ENCODE data around the gene TBC1D19.
"Not testable (repeated sequence)": the region's sequence is repeated elsewhere in the genome, so short reads cannot be mapped to it uniquely, and the experiment has no call there.

Gene TBC1D19

DNA sequence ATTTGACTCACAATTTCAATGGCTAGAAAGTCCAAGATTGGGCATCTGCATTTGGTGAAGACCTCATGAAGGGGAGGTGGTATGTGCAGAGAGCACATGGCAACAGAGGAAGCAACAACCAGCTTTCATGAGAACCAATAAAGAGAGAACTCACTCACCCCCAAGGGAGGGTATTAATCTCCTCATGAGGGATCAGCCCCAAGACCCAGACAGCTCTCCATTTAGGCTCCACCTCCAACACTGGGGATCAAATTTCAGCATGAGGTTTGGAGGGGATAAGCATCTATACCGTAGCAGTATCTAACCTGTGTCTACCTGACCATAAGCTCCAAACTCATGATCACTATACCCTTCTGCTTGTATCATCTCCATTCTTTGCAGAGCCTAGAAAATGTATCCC is 9.3 kb upstream of the TBC1D19 start:
- H3K36me3 ChIP-seq (ENCODE audit: control insufficient read depth, insufficient read depth, low read length), result no peaks in the 10 kb centered on the region
- no peaks in the 10 kb centered on the region for H3K27me3 ChIP-seq (replicated peaks; ENCODE audit: control insufficient read depth, insufficient read depth, low read length, poor library complexity, severe bottlenecking)
- H3K4me3 ChIP-seq (ENCODE audit: insufficient read depth, low read depth, low read length, poor library complexity, severe bottlenecking), result no peak overlapping the region
- no peaks in the 10 kb centered on the region for H3K9me3 ChIP-seq (ENCODE audit: control insufficient read depth, low read length)
- DNase-seq, result no peak
- H3K4me1 ChIP-seq (ENCODE audit: control insufficient read depth, insufficient read depth, low read length, poor library complexity, severe bottlenecking), result no peaks in the 10 kb centered on the region
- no peak overlapping the region for H3K27ac ChIP-seq (ENCODE audit: insufficient read depth, low read length, poor library complexity, severe bottlenecking)

DNA sequence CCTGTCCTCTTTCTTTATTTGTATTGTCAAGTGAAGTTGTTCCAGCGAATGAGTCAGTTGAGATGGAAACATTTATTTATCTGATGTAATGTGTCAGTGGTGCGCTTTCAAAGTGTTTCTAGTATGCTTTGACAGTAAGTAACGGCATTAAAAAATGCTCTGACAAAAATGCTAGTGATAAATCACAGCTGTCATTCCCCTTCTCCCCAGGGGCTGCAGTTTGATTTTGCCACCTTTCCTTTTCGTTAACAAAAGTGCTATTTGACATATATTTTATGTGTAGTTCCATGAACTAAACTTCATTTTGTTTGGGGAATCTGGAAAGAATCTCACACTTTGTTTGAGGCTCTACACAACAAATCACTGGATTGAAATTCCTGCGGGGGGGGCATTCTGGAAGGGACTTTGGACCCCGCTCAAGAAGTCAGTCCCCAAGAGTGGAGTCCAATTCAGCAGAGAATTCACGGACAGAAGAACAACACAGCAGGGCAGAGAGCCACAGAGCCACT is 7.6 kb upstream of the TBC1D19 start:
- H3K9me3 ChIP-seq (ENCODE audit: control insufficient read depth, low read length), result no peaks in the 10 kb centered on the region
- H3K27ac ChIP-seq (ENCODE audit: insufficient read depth, low read length, poor library complexity, severe bottlenecking), result no peak overlapping the region
- no peak overlapping the region for H3K4me3 ChIP-seq (ENCODE audit: insufficient read depth, low read depth, low read length, poor library complexity, severe bottlenecking)
- H3K27me3 ChIP-seq (replicated peaks; ENCODE audit: control insufficient read depth, insufficient read depth, low read length, poor library complexity, severe bottlenecking), result no peaks in the 10 kb centered on the region
- no peaks in the 10 kb centered on the region for H3K4me1 ChIP-seq (ENCODE audit: control insufficient read depth, insufficient read depth, low read length, poor library complexity, severe bottlenecking)
- no peak for DNase-seq
- H3K36me3 ChIP-seq (ENCODE audit: control insufficient read depth, insufficient read depth, low read length), result no peaks in the 10 kb centered on the region

DNA sequence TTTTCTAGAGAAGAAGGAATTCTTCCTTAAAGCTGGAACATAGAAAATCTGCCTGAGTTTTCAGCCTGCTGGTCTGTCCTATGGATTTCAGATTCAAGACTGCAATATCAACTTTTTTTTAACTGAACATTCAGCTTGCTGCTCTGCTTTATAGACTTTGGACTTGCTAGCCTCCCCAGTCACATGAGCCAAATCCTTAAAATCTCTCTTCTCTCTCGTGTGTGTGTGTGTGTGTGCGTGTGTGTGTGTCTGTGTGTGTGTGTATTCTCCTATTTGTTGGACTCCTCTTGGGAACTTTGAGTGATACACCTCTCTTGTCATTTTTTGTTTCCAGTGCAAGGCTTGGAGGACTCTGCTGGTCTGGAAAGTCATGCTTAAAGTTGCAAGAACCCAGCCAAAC is 6.8 kb upstream of the TBC1D19 start:
- no peak for DNase-seq
- H3K4me1 ChIP-seq (ENCODE audit: control insufficient read depth, insufficient read depth, low read length, poor library complexity, severe bottlenecking), result no peaks in the 10 kb centered on the region
- no peaks in the 10 kb centered on the region for H3K9me3 ChIP-seq (ENCODE audit: control insufficient read depth, low read length)
- no peak overlapping the region for H3K27ac ChIP-seq (ENCODE audit: insufficient read depth, low read length, poor library complexity, severe bottlenecking)
- no peaks in the 10 kb centered on the region for H3K36me3 ChIP-seq (ENCODE audit: control insufficient read depth, insufficient read depth, low read length)
- H3K27me3 ChIP-seq (replicated peaks; ENCODE audit: control insufficient read depth, insufficient read depth, low read length, poor library complexity, severe bottlenecking), result no peaks in the 10 kb centered on the region
- H3K4me3 ChIP-seq (ENCODE audit: insufficient read depth, low read depth, low read length, poor library complexity, severe bottlenecking), result no peak overlapping the region

DNA sequence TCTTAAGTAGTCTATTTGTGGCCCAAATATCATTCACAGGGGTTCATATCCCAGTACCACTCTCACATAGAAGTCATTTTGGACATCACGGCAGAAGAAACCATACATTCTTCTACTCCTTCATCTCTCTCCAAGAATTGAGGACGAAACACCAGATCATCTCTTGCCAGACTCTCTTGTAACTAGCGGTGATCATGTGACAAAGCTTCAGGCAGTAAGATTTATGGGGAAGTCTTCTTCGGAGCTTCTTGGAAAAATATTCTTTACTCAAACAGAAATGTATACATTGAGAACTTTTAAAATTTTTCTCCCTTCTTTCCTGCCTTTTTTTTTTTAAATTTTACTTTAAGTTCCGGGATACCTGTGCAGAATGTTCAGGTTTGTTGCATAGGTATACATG is 4.7 kb upstream of the TBC1D19 start:
- Histone ChIP-seq H3K9me3 (ENCODE audit: control insufficient read depth, low read length) (no peaks in the 10 kb centered on the region), H3K36me3 (ENCODE audit: control insufficient read depth, insufficient read depth, low read length) (no peaks in the 10 kb centered on the region), H3K4me1 (ENCODE audit: control insufficient read depth, insufficient read depth, low read length, poor library complexity, severe bottlenecking) (no peaks in the 10 kb centered on the region), H3K27ac (ENCODE audit: insufficient read depth, low read length, poor library complexity, severe bottlenecking) (no peak overlapping the region), H3K27me3 (replicated peaks; ENCODE audit: control insufficient read depth, insufficient read depth, low read length, poor library complexity, severe bottlenecking) (no peaks in the 10 kb centered on the region), H3K4me3 (ENCODE audit: insufficient read depth, low read depth, low read length, poor library complexity, severe bottlenecking) (no peak overlapping the region)
- DNase-seq, result no peak

DNA sequence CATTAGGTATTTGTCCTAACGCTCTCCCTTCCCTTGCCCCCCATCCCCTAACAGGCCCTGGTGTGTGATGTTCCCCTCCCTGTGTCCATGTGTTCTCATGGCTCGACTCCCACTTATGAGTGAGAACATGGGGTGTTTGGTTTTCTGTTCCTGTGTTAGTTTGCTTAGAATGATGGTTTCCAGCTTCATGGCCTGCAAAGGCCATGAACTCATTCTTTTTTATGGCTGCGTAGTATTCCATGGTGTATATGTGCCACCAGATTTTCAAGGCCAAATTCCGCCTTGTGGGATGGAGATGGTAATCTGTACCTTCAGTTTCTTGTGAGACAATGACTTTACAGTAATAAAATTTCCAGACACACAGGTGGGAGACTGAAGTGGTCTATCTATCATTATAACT is 2.5 kb upstream of the TBC1D19 start:
- not testable (repeated sequence) for H3K4me1 ChIP-seq (ENCODE audit: control insufficient read depth, insufficient read depth, low read length, poor library complexity, severe bottlenecking); H3K27ac ChIP-seq (ENCODE audit: insufficient read depth, low read length, poor library complexity, severe bottlenecking); H3K36me3 ChIP-seq (ENCODE audit: control insufficient read depth, insufficient read depth, low read length); H3K4me3 ChIP-seq (ENCODE audit: insufficient read depth, low read depth, low read length, poor library complexity, severe bottlenecking); DNase-seq; H3K9me3 ChIP-seq (ENCODE audit: control insufficient read depth, low read length); H3K27me3 ChIP-seq (replicated peaks; ENCODE audit: control insufficient read depth, insufficient read depth, low read length, poor library complexity, severe bottlenecking)

DNA sequence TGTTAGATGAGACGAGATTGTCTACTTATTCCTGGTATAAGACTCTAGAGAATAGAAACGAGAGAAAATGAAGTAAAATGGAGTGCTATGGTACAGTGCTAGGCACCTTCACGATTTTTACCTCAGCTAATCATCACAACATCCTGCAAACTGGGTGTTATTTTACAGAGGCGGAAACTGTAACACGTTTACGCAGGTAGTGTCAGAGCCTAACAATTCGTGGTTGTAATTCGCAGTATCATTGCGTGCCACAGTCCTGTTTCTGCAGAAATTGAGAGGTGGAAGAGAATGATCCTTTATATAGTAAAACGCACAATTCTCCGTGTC is 383 bp upstream of the TBC1D19 start:
- Histone ChIP-seq H3K27ac (ENCODE audit: insufficient read depth, low read length, poor library complexity, severe bottlenecking) (peak overlapping the region; percentile 90), H3K4me3 (ENCODE audit: insufficient read depth, low read depth, low read length, poor library complexity, severe bottlenecking) (peak overlapping the region; percentile 88), H3K9me3 (ENCODE audit: control insufficient read depth, low read length) (no peaks in the 10 kb centered on the region), H3K27me3 (replicated peaks; ENCODE audit: control insufficient read depth, insufficient read depth, low read length, poor library complexity, severe bottlenecking) (no peaks in the 10 kb centered on the region), H3K4me1 (ENCODE audit: control insufficient read depth, insufficient read depth, low read length, poor library complexity, severe bottlenecking) (peaks cover 3% of the 10 kb centered on the region), H3K36me3 (ENCODE audit: control insufficient read depth, insufficient read depth, low read length) (no peaks in the 10 kb centered on the region)
- no peak for DNase-seq

DNA sequence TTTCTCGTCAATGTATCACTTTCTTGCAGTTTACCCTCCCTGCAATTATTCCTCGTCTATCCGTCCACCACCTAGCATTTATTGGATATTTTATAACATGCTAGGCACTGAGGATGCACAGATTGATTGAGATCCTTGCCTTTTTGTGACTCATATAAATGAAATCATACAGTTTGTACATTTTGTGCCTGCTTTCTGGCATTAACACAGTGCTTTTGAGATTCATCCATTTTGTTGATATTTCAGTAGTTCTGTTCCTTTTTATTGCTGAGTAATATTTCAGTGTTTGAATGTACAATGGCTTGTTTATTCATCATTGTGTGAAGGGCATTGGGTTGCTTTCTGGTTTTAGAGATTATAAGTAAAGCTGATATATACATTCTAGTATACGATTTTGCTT is 841 bp downstream of the TBC1D19 start:
- no peak for DNase-seq
- peaks cover 3% of the 10 kb centered on the region for H3K4me1 ChIP-seq (ENCODE audit: control insufficient read depth, insufficient read depth, low read length, poor library complexity, severe bottlenecking)
- peak overlapping the region; percentile 88 for H3K4me3 ChIP-seq (ENCODE audit: insufficient read depth, low read depth, low read length, poor library complexity, severe bottlenecking)
- H3K9me3 ChIP-seq (ENCODE audit: control insufficient read depth, low read length), result no peaks in the 10 kb centered on the region
- no peaks in the 10 kb centered on the region for H3K27me3 ChIP-seq (replicated peaks; ENCODE audit: control insufficient read depth, insufficient read depth, low read length, poor library complexity, severe bottlenecking)
- peak overlapping the region; percentile 90 for H3K27ac ChIP-seq (ENCODE audit: insufficient read depth, low read length, poor library complexity, severe bottlenecking)
- no peaks in the 10 kb centered on the region for H3K36me3 ChIP-seq (ENCODE audit: control insufficient read depth, insufficient read depth, low read length)

DNA sequence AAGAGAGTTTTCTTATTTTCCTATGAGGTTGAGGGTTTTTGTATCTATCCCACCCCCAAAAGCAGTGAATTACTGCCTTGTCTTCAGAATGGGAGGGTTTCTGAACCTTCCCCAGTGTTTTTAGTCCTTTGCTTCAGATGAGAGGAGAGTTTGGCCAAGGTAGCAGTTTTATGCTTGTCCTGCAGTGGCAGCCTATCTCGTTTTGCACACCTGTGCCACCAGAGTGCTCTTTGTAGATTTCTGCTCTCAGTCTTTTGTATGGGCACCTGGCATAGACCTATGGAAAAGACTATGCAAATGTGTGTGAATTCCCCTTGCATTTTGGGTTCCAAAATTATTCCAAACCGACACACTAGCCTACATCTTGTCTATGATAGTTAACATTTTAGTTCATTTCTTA is 5.8 kb downstream of the TBC1D19 start:
- no peak for DNase-seq
- Histone ChIP-seq H3K27me3 (replicated peaks; ENCODE audit: control insufficient read depth, insufficient read depth, low read length, poor library complexity, severe bottlenecking) (no peaks in the 10 kb centered on the region), H3K4me1 (ENCODE audit: control insufficient read depth, insufficient read depth, low read length, poor library complexity, severe bottlenecking) (peaks cover under 1% of the 10 kb centered on the region), H3K9me3 (ENCODE audit: control insufficient read depth, low read length) (no peaks in the 10 kb centered on the region), H3K4me3 (ENCODE audit: insufficient read depth, low read depth, low read length, poor library complexity, severe bottlenecking) (no peak overlapping the region), H3K27ac (ENCODE audit: insufficient read depth, low read length, poor library complexity, severe bottlenecking) (no peak overlapping the region), H3K36me3 (ENCODE audit: control insufficient read depth, insufficient read depth, low read length) (no peaks in the 10 kb centered on the region)

DNA sequence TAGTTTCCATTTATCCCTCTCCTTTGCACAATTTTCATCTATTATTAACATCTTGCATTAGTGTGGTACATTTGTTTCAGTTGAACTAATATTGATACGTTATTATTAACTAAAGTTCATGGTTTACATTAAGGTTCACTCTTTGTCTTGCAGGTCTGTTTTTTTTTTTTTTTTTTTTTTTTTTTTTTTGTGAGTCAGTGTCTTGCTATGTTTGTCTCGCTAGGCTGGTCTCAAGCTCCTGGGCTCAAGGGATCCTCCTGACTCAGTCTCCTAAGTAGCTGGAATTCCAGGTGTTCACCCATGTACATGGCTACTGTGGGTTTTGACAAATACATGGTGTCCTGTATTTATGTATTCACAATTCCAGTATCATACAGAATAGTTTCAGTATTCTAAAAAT is 6.8 kb downstream of the TBC1D19 start:
- no peaks in the 10 kb centered on the region for H3K9me3 ChIP-seq (ENCODE audit: control insufficient read depth, low read length)
- DNase-seq, result no peak
- no peaks in the 10 kb centered on the region for H3K4me1 ChIP-seq (ENCODE audit: control insufficient read depth, insufficient read depth, low read length, poor library complexity, severe bottlenecking)
- no peak overlapping the region for H3K4me3 ChIP-seq (ENCODE audit: insufficient read depth, low read depth, low read length, poor library complexity, severe bottlenecking)
- no peaks in the 10 kb centered on the region for H3K36me3 ChIP-seq (ENCODE audit: control insufficient read depth, insufficient read depth, low read length)
- no peak overlapping the region for H3K27ac ChIP-seq (ENCODE audit: insufficient read depth, low read length, poor library complexity, severe bottlenecking)
- no peaks in the 10 kb centered on the region for H3K27me3 ChIP-seq (replicated peaks; ENCODE audit: control insufficient read depth, insufficient read depth, low read length, poor library complexity, severe bottlenecking)

DNA sequence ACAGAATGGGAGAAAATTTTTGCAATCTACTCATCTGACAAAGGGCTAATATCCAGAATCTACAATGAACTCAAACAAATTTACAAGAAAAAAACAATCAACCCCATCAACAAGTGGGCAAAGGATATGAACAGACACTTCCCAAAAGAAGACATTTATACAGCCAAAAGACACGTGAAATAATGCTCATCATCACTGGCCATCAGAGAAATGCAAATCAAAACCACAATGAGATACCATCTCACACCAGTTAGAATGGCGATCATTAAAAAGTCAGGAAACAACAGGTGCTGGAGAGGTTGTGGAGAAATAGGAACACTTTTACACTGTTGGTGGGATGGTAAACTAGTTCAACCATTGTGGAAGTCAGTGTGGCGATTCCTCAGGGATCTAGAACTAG is 9.7 kb downstream of the TBC1D19 start:
- DNase-seq; H3K27ac ChIP-seq (ENCODE audit: insufficient read depth, low read length, poor library complexity, severe bottlenecking); H3K9me3 ChIP-seq (ENCODE audit: control insufficient read depth, low read length); H3K36me3 ChIP-seq (ENCODE audit: control insufficient read depth, insufficient read depth, low read length); H3K27me3 ChIP-seq (replicated peaks; ENCODE audit: control insufficient read depth, insufficient read depth, low read length, poor library complexity, severe bottlenecking); H3K4me3 ChIP-seq (ENCODE audit: insufficient read depth, low read depth, low read length, poor library complexity, severe bottlenecking); H3K4me1 ChIP-seq (ENCODE audit: control insufficient read depth, insufficient read depth, low read length, poor library complexity, severe bottlenecking): not testable (repeated sequence)

DNA sequence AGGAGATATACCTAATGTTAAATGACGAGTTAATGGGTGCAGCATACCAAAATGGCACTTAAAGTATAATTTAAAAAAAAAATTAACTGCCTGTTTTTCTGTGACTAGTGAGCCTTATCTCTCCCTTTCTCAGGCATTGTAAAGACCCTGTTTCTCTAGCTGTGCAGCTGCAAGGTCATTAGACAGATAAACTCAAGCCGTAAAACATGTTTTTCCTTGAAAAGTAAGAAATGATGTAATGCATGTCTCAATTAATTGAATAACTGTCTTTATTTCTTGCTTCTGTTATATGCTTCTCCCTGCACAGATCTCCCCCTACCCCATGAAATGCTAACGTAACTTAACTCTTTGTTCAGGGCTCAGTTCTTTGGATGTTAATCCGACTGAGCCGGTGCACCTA is 10.5 kb downstream of the TBC1D19 start:
- Histone ChIP-seq H3K36me3 (ENCODE audit: control insufficient read depth, insufficient read depth, low read length) (no peaks in the 10 kb centered on the region), H3K27ac (ENCODE audit: insufficient read depth, low read length, poor library complexity, severe bottlenecking) (no peak overlapping the region), H3K4me1 (ENCODE audit: control insufficient read depth, insufficient read depth, low read length, poor library complexity, severe bottlenecking) (no peaks in the 10 kb centered on the region), H3K4me3 (ENCODE audit: insufficient read depth, low read depth, low read length, poor library complexity, severe bottlenecking) (no peak overlapping the region), H3K27me3 (replicated peaks; ENCODE audit: control insufficient read depth, insufficient read depth, low read length, poor library complexity, severe bottlenecking) (no peaks in the 10 kb centered on the region), H3K9me3 (ENCODE audit: control insufficient read depth, low read length) (no peaks in the 10 kb centered on the region)
- DNase-seq, result no peak

Data from effector memory CD4-positive, alpha-beta T cell (primary cell).